Endometrium (tissue), 2 donors: ENCODE measurements around the gene WDR70.
A peak's percentile ranks its signal among the peaks of the same experiment; 100 is the strongest.
"Not testable (repeated sequence)": the region's sequence is repeated elsewhere in the genome, so short reads cannot be mapped to it uniquely, and the experiment has no call there.

ENCODE experiments used
- FAIRE-seq: peaks from 2 replicates; lab custom pipeline; 2012; peaks lifted over from hg19 to GRCh38; lab: Jason Lieb, UNC
- donor health status: control.
- donor health status: control.

Gene WDR70

DNA sequence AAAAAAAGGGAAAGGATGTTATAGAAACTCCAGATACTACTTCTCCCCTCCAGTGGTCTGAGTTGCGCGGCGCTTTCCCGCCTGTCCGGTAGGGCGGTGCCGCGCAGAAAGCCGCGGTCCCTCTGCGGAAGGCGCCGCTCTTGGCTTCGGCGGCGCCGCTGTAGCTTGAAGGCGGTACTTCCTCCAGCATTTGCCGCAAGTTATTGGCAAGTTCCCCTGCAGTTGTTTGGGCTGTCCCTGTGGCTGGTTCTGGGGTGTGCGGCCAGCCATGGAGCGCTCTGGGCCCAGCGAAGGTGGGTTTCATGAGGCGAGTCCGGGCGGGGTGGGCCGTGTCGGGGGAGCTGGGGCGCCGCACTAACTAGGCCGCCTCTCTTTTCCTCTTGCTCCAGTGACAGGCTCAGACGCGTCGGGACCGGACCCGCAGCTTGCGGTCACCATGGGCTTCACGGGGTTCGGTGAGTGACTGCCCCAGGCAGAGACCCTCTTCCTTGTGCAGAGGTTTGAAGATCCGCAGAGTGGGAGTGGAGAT is at the start of gene WDR70:
Gene WDR70, plus strand, starts transcription at position 219 of the 529 bp plus-strand sequence. Its CDS starts 50 bp downstream, at position 269.
- FAIRE-seq, result peak; percentile 91

GRCh38 chr5:37334754-37335153 is 44.4 kb upstream of the WDR70 start:
- FAIRE-seq, result not testable (repeated sequence)

GRCh38 chr5:37342741-37343140 is 36.4 kb upstream of the WDR70 start:
- not testable (repeated sequence) for FAIRE-seq

DNA sequence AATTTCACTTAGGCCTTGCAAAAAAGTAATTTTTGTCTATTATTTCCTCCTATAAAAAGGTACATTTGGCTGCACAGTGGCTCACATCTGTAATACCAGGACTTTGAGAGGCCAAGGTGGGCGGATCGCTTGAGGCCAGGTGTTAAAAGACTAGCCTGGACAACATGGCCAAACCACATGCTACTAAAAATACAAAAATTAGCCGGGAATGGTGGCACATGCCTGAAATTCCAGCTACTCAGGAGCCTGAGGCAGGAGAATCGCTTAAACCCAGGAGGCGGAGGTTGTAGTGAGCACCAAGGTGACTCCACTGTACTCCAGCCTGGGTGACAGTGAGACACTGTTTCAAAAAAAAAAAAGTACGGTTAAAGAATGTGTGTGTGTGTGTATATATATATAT is 24.0 kb upstream of the WDR70 start:
- FAIRE-seq, result no peak

GRCh38 chr5:37370550-37370863 is 8.6 kb upstream of the WDR70 start:
- FAIRE-seq, result no peak

DNA sequence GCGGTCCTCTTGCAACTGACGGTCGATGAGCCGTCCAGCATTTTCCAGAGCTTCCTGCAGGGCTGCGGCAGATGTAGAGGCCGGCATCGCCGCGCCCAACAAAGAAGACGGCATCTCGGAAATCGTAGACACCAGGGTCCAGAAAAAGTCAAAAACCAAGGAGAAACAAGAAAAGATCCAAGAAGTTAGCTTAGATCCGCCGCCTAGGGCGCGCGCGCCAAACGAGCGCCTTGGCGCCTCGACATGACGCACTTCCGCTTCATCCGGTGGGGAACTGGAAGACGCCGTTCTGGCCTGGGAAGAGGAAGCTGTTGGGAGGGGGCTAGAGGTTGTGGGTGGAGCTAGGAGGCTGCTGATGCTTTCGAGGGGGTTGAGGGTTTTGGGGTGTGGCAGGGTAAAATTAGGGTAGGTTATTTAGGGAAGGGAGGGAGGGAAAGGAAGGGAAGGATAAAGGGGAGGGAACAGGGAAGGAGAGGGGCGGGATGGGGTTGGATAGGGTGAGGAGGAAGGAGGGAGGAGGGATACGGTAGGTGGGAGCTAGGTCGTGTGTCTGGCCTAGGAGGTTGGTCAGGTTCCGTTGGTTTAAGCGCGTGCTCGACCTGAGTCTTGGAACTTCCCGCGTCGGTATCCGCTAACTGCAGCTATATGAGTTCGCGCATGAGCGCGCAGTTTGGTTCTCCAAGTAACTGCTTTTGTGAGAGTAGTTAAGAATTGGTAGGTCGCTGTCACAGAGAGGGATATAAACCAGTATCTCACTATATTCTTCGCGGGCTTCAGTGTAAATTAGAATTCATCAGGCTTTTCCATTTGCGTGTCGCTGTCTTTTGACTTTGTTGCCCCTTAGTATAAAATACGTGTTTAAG is 8.0 kb upstream of the WDR70 start, which contains the start of gene NUP155:
Gene NUP155, minus strand, starts transcription at position 243 of the 863 bp plus-strand sequence. Its CDS starts 129 bp downstream, at position 114.
- FAIRE-seq, result peak; percentile 89

DNA sequence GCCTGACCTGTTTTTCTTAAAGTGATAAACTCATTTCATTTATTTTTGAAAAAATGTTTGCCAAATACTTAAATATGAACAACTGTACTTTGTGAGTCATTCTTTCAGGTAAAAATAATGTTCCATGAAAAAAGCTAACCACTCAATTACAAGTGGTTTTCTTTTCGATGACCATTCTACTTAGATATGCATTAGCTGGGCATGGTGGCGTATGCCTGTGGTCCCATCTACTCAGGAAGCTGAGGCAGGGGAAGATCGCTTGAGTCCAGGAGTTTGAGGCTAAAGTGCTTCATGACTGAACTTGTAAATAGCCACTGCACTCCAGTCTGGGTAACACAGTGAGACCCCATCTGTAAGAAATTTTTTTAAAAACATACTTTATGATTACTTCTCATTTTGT is 4.0 kb upstream of the WDR70 start:
- no peak for FAIRE-seq

DNA sequence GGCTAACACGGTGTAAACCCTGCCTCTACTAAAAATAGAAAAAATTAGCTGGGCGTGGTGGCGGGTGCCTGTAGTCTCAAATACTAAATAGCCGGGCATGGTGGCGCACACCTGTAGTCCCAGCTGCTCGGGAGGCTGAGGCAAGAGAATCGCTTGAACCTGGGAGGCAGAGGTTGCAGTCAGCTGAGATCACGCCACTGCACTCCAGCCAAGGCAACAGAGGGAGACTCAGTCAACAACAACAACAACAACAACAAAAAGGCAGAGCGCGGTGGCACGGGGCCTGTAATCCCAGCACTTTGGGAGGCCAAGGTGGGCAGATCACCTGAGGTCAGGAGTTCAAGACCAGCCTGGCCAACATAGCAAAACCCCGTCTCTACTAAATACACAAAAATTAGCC is 1.1 kb upstream of the WDR70 start:
- FAIRE-seq, result not testable (repeated sequence)

DNA sequence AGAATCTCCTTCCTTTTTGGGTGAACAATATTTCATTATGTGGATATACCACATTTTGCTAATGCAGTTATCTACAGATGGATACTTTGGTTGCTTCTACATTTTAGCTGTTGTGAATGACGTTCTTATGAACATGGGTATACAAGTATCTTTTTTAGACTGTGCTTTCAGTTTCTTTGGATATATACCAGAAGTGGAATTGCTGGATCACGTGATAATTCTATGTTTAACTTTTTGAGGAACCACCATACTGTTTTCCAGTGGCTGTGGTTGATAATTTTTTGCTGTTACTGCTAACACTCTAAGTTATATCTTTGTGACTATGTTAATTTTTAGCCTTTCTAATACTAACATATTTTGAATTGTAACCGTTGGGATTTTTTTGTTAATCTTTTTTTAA is 12.5 kb downstream of the WDR70 start:
- FAIRE-seq, result no peak

- FAIRE-seq, result no peak
Measured at GRCh38 chr5:37396352-37396751, 17.2 kb downstream of the WDR70 start.

- no peak for FAIRE-seq
Measured at GRCh38 chr5:37400501-37400900, 21.4 kb downstream of the WDR70 start.

- FAIRE-seq, result no peak
Measured at GRCh38 chr5:37412515-37412914, 33.4 kb downstream of the WDR70 start.

- not testable (repeated sequence) for FAIRE-seq
Measured at GRCh38 chr5:37415456-37415855, 36.3 kb downstream of the WDR70 start.

- no peak for FAIRE-seq
Measured at GRCh38 chr5:37417347-37417746, 38.2 kb downstream of the WDR70 start.

- FAIRE-seq, result no peak
Measured at GRCh38 chr5:37424441-37424840, 45.3 kb downstream of the WDR70 start.

DNA sequence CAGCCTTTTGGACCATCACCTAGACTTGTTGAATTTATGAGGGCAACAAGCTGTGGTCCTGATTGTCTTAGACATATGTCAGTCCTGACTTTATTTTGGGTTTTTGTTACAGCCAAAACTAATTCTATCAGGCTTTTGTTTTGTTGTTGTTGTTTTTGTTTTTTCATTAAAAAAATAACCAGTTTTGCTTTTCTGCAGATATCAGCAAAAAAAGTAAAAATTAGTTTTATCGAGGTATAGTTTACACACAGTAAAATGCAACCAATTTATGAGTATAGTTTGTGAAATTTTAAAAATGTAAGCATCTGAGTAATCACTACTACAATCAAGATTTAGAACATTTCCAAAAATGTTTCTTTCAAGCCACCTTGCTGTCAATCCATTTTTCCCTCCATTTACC is 48.9 kb downstream of the WDR70 start:
- no peak for FAIRE-seq

- FAIRE-seq, result no peak
Measured at GRCh38 chr5:37435261-37435660, 56.1 kb downstream of the WDR70 start.

DNA sequence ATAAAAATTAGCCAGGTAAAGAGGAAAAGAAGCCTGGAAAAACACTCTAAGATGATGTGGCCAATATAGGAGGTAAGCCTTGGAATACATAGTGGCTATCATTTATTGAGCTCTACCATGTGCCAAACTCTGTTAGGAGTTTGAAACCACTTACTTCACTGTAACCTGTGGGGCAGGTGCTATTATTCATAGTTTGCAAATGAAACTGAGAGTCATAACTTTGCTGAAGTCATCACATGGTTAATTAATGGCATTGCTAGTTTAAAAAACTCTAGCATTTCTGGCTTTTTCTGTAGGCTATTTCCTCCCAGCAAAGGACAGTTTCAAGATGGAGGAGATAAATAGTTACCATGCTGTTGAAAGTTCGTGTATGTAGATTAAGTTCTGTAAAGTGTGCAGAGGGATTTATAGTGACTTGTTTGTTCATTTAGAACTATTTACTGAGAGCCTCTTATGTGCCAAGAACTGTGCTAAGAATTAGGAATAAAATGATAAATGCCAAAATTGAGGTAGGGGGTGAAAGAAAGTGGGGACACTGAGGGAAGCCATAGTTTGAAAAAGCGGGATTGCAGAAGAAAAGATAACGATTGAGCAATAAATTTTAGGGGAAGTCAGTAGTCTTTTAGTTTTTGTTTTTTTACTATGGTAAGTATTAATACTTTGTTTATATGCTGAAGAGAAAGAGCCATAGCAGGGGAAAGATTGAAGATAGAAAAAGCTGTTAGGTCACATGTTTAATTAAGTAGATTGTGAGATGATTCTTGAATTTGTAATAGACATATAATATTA is 57.2 kb downstream of the WDR70 start:
- FAIRE-seq, result no peak

DNA sequence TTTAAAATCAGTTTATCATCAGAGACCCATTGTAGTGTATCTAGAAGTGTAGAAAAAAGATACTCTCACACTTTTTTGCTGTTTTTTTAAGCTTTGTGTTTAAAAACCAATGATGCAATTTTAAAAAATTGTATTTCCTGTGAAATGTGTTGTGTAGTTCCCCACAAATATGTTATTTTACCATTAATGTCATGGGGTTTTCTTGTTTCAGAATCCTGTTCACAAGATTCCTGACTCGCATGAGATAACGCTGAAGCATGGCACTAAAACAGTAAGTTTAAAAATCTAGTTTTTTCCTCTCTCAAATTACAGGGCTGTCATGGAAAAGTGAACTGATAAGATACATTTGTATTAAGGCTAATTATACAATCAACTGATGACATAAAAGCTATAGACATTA is 58.6 kb downstream of the WDR70 start:
- FAIRE-seq, result no peak

GRCh38 chr5:37445783-37446182 is 66.7 kb downstream of the WDR70 start:
- not testable (repeated sequence) for FAIRE-seq

DNA sequence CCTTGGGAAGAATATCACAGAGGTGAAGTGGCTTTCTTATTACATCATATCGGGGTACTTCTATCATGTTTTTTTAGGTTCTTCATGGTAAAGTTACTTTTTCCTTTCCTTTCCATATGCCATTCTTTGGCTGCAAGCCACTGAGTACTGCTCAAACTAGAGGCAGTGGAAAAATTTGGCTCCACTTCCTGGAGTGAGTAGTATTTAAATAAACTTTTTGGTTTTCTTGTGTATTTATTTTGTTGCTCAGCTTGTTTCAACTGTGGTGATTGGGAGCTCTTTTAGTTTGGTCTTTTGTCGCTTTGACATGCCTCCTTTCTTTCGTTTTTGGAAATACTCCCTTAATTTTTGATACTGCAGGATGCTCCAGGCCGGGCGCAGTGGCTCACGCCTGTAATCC is 69.8 kb downstream of the WDR70 start:
- FAIRE-seq, result no peak

- not testable (repeated sequence) for FAIRE-seq
Measured at GRCh38 chr5:37451991-37452390, 72.9 kb downstream of the WDR70 start.

DNA sequence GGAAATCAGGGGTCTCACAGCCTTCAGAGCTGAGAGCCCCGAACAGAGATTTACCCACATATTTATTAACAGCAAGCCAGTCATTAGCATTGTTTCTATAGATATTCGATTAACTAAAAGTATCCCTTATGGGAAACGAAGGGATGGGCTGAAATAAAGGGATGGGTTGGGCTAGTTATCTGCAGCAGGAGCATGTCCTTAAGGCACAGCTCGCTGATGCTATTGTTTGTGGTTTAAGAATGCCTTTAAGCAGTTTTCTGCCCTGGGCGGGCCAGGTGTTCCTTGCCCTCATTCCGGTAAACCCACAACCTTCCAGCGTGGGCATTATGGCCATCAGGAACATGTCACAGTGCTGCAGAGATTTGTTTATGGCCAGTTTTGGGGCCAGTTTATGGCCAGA is 74.1 kb downstream of the WDR70 start:
- FAIRE-seq, result not testable (repeated sequence)
